MCF 10A (cell line): ENCODE measurements around the gene GRHPR. TPM values are rescaled to one million over a fixed set of nuclear protein-coding genes. Genes with fewer than 3 reads are reported as not detected.
A peak's percentile ranks its signal among the peaks of the same experiment; 100 is the strongest.

ENCODE experiments used
- BruUV-seq: library from RNA; stranded (reverse); fragments of 400-500 nt; replicated peaks from 2 replicates; lab custom pipeline; 2021; lab: Mats Ljungman, UMichigan
- CTCF ChIA-PET: fragments of 300-600 bp; sonication (Branson Sonifier 250); formaldehyde crosslinking; extraction: SDS; loops from one replicate; lab custom pipeline; 2021; ENCODE audit warnings: antibody characterized with exemption, inconsistent platforms; lab: Yijun Ruan, JAX
- POLR2A ChIA-PET: fragments of 300-600, 350-650 bp; sonication (Branson Sonifier 250); formaldehyde crosslinking; extraction: SDS; loops from one replicate; lab custom pipeline; 2020; ENCODE audit warnings: antibody characterized with exemption, inconsistent platforms; lab: Yijun Ruan, JAX
- DNase-seq: peaks from one replicate; pipeline ENCODE4 v3.0.0-alpha.2; 2018; ENCODE audit not compliant: unreplicated experiment
- H3K27ac Mint-ChIP-seq: one replicate; pipeline ENCODE4 v1.8.0; 2022; ENCODE audit warnings: mild to moderate bottlenecking, low read depth, mixed read lengths; ENCODE audit not compliant: unreplicated experiment
- H3K27me3 Mint-ChIP-seq: one replicate; pipeline ENCODE4 v1.8.0; 2022; ENCODE audit warnings: mixed read lengths; ENCODE audit not compliant: insufficient read depth, unreplicated experiment
- H3K36me3 Mint-ChIP-seq: one replicate; pipeline ENCODE4 v1.8.0; 2022; ENCODE audit warnings: mild to moderate bottlenecking, moderate library complexity, mixed read lengths; ENCODE audit not compliant: insufficient read depth, unreplicated experiment
- H3K4me1 Mint-ChIP-seq: one replicate; pipeline ENCODE4 v1.8.0; 2022; ENCODE audit warnings: mixed read lengths; ENCODE audit not compliant: insufficient read depth, unreplicated experiment
- H3K4me3 Mint-ChIP-seq: one replicate; pipeline ENCODE4 v1.8.0; 2022; ENCODE audit warnings: mild to moderate bottlenecking, moderate library complexity, mixed read lengths; ENCODE audit not compliant: unreplicated experiment
- H3K9me3 Mint-ChIP-seq: one replicate; pipeline ENCODE4 v1.8.0; 2022; ENCODE audit warnings: mixed read lengths; ENCODE audit not compliant: unreplicated experiment
- intact Hi-C: fragments of 100-400 bp; cut with micrococcal nuclease; formaldehyde crosslinking; loops from 2 replicates; pipeline ENCODE4 v1.14.1; 2022
- total RNA-seq: library from RNA; stranded (reverse); gene quantifications from 2 replicates; pipeline ENCODE4 v1.2.3, GENCODE V29; 2022
- TF ChIP-seq, protein P1 (sequence below): fragments of 200-600 bp; IDR thresholded peaks from one replicate; pipeline ENCODE4 v1.8.0; 2022; ENCODE audit warnings: antibody characterized with exemption, mild to moderate bottlenecking; ENCODE audit not compliant: unreplicated experiment

The GRHPR gene
- total RNA-seq, 1 experiment from 2014 or later, result 121 TPM

DNA sequence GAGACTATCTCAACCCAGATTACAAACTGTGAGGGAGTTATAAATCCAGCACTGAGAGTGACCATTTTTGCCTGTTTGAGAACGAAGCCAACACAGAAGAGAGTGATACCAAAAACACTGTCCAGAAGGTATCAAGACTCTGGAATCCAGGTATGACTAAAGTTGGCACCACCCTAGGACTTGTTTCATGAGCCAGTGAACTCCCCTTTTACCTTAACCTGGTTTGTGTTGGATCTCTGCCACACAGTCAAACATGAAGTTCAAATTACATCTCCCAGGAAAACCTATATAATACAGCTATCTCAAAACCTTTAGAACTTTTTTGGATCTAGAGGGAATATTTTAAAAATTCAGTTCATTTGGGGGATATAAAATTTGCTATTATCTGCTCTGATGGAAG, 31.3 kb downstream of the GRHPR start:
- Mint-ChIP-seq H3K4me1 (peaks cover 34% of the 10 kb centered on the region), H3K27me3 (no peaks in the 10 kb centered on the region), H3K4me3 (no peak overlapping the region), H3K36me3 (peaks cover 36% of the 10 kb centered on the region), H3K9me3 (no peaks in the 10 kb centered on the region), H3K27ac (peak overlapping the region; percentile 44)
- ChIA-PET CTCF (interaction anchor here (0.6 kb wide), 1 partner anchor 28 kb away, joined by 3 read pairs; no protein-coding TSS in a partner anchor), POLR2A (interaction anchor here (1.5 to 5.8 kb wide), 2 partner anchors 10 to 32 kb away, joined by 3 to 55 read pairs; partner anchors contain the start of genes POLR1E and ZBTB5)
- TF ChIP-seq, protein P1, sequence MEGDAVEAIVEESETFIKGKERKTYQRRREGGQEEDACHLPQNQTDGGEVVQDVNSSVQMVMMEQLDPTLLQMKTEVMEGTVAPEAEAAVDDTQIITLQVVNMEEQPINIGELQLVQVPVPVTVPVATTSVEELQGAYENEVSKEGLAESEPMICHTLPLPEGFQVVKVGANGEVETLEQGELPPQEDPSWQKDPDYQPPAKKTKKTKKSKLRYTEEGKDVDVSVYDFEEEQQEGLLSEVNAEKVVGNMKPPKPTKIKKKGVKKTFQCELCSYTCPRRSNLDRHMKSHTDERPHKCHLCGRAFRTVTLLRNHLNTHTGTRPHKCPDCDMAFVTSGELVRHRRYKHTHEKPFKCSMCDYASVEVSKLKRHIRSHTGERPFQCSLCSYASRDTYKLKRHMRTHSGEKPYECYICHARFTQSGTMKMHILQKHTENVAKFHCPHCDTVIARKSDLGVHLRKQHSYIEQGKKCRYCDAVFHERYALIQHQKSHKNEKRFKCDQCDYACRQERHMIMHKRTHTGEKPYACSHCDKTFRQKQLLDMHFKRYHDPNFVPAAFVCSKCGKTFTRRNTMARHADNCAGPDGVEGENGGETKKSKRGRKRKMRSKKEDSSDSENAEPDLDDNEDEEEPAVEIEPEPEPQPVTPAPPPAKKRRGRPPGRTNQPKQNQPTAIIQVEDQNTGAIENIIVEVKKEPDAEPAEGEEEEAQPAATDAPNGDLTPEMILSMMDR, result no peak
- intact Hi-C loops, result no loop called here
- no TSS peak for BruUV-seq
- DNase-seq, result peak; percentile 63

DNA sequence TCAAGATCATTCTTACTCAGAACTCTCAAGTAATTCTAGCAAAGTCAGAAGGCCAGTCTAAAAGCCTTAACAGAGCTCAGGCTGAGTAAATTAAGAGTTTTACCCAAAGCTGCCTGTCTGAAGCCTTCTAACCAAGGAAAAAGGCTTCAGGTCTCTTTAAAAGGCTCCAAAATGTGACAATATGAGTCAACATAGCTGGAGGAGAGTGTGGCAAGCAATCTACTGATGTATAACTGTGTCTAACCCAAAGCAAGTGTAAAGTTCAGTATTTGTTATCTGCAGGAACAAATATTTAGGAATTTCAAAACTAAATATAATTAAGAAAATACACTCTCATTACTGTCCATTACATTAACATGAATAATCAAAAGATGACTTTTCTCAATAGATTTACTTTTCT, 31.7 kb downstream of the GRHPR start:
- H3K4me1 Mint-ChIP-seq, result peaks cover 34% of the 10 kb centered on the region
- TF ChIP-seq, protein P1, result no peak
- H3K36me3 Mint-ChIP-seq, result peaks cover 37% of the 10 kb centered on the region
- no TSS peak for BruUV-seq
- no peaks in the 10 kb centered on the region for H3K27me3 Mint-ChIP-seq
- peak overlapping the region; percentile 44 for H3K27ac Mint-ChIP-seq
- intact Hi-C loops, result no loop called here
- H3K4me3 Mint-ChIP-seq, result no peak overlapping the region
- ChIA-PET CTCF (interaction anchor here (0.6 kb wide), 1 partner anchor 28 kb away, joined by 3 read pairs; no protein-coding TSS in a partner anchor), POLR2A (interaction anchor here (0.8 to 5.8 kb wide), 3 partner anchors 10 to 31 kb away, joined by 3 to 55 read pairs (median 3); partner anchors contain the start of genes POLR1E and ZBTB5)
- DNase-seq, result no peak
- H3K9me3 Mint-ChIP-seq, result no peaks in the 10 kb centered on the region

DNA sequence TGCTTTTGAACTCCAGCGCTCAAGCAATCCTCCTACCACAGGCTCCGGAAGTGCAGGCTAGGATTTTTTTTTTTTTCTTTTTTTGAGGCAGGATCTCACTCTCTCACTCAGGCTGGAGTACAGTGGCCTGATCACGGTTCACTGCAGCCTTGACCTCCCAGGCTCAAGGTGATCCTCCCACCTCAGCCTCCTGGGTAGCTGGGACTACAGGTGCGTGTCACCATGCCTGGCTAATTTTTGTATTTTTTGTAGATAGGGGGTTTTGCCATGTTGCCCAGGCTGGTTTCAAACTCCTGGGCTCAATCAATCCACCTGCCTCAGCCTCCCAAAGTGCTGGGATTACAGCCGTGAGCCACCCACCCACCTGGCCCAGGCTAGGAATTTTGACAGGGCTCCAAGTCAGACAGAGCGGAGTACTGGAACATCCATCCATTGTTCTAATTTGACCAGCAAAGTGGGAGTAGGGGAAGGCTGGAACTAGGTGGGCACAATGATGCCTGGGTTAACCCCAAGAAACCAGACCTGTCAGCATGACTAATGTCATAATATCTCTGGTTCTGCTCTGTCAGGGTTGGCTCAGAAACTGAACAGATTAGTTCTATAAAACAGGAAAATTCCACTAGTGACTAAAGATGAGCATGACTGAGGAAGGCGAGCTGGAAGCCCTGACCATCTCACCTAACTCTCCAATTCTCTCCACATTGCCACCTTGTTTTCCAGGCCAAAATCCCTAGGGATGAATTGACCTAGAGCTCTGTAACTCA, 33.6 kb downstream of the GRHPR start:
- CTCF ChIA-PET, result interaction anchor here (0.6 to 1.3 kb wide), 5 partner anchors 12 to 461 kb away, joined by 3 to 5 read pairs (median 4); no protein-coding TSS in a partner anchor

More for the DNA sequence above, 33.6 kb downstream of the GRHPR start:
- H3K4me1 Mint-ChIP-seq, result peaks cover 34% of the 10 kb centered on the region
- TF ChIP-seq, protein P1, result no peak
- DNase-seq, result no peak
- no peak overlapping the region for H3K4me3 Mint-ChIP-seq
- no peaks in the 10 kb centered on the region for H3K9me3 Mint-ChIP-seq
- no TSS peak for BruUV-seq
- POLR2A ChIA-PET, result interaction anchor here (0.7 to 1.9 kb wide), 5 partner anchors 10 to 43 kb away, joined by 3 to 9 read pairs (median 3); partner anchors contain the start of genes GRHPR, POLR1E and ZBTB5
- H3K27me3 Mint-ChIP-seq, result no peaks in the 10 kb centered on the region
- no peak overlapping the region for H3K27ac Mint-ChIP-seq
- intact Hi-C loops, result no loop called here
- peaks cover 28% of the 10 kb centered on the region for H3K36me3 Mint-ChIP-seq
